Astrocyte of the hippocampus (primary cell): Measurements from ENCODE around the gene MZT2A.
"Not testable (repeated sequence)": the region's sequence is repeated elsewhere in the genome, so short reads cannot be mapped to it uniquely, and the experiment has no call there.

Experiments used
- DNase-seq: peaks from one replicate; pipeline ENCODE4 v3.0.0; 2011; ENCODE audit warnings: low read depth, low spot score

The MZT2A gene

DNA sequence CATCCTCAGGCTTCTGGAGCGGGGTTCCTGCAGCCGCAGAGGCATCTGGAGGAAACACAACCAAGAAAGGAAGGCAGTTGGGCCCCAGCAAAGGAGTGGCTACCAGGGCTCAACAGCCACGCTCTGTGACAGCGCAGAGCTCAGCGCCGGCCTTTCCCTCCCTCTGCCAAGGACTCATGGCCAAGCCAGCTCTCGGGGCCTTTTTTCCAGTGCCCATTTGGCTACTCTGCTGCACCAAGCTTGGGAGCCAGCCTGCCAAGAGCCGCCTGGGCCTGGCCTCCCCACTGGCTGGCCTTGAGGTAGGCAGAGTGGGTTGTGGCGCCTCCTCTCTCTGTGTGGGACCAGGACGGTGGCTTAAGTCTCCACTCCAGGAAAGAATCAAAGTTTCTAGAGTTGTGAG is 28.3 kb upstream of the MZT2A start:
- no peak for DNase-seq

- DNase-seq: not testable (repeated sequence)
Observed at GRCh38 chr2:131519871-131520470, 27.8 kb upstream of the MZT2A start.

DNA sequence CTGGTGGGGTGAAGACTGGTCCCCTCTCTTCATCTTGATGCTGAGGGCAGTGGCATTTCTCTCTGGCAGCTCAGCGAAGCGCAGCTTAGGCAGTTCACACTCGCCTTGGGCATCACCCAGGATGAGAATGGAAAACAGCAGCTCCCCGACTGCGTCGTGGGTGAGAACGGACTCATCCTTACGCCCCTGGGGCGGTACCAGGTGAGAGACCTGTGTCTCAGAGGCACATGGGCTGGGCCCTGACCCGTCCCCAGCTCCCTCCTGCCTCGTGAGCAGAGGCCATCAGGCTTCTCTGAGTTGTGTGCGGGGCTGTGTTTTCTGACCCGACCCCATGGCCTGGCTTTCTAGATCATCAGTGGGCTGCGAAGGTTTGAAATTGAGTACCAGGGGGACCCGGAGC is 27.3 kb upstream of the MZT2A start:
- DNase-seq: no peak

DNA sequence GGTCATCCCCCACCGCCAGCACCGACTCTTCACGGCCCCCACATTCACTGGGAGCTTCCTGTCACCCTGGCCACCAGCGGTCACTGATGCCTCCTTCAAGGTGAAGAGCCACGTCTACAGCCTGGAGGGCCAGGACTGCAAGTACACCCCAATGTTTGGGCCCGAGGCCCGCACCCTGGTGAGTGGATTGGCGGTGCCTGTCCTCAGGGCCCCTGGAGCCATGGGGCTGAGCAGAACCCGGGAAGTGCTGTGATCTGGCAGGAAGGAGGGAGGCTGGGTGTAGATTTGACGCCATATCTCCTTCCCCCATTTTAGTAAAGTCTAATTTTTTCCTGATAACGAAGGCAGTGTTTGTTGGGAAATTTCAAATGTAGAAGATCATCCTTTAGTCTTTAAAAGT is 26.3 kb upstream of the MZT2A start:
- not testable (repeated sequence) for DNase-seq

DNA sequence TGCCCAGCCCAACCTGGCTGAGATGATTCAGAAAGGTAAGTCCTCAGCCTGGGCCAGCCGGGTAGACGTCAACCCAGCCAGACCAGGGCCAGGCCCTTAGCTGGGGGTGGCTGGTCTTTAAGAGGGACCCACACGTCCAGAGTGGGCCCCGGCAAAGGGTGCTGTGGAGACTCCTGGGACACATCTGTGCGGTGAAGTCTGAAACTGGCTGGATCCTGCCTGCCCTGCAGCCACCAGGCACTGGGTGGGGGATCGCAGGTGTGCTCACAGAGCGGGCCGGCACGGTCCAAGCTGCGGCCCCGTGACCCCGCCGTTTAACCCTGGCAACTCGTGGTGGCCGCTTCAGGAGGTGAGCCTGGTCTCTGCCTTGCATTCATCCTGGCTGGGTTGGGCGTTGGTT is 25.7 kb upstream of the MZT2A start:
- not testable (repeated sequence) for DNase-seq

DNA sequence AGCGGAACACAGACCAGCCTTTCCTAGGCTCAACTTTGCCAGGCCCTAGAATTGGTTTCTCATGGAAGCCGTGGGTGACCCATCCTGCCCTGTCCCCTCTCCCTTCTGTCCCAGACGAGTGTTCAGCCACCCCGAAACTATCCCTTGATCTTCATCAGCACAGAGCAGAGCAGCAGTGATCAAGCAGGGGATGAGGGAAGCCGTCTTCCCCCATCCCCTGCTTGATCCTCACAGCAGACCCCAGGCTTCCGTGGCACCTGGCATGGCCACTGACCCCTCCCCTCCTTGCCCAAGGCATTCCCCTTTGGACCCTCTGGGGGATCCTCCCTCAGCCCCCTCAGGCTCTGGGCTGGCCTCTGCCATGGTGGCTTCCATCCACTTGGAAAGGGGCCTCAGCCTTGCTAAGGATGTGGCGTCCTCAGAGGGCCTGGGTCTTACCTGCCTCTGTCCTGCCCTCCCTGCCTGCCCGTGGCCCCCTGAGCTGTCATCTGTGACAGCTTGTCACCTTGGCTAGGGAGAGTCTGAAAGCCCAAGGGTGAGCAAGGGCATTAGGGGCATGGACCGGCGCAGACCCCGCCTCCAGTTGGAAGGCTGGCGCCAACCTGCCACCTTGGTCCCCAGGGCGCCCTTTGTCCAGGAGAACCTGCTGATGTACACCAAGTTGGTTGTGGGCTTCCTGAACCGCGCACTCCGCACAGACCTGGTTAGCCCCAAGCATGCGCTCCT is 25.1 kb upstream of the MZT2A start:
- DNase-seq: no peak

- peak; percentile 64 for DNase-seq
Observed at GRCh38 chr2:131516621-131517020, 24.4 kb upstream of the MZT2A start.

GRCh38 chr2:131516011-131516410 is 23.8 kb upstream of the MZT2A start:
- DNase-seq: no peak

DNA sequence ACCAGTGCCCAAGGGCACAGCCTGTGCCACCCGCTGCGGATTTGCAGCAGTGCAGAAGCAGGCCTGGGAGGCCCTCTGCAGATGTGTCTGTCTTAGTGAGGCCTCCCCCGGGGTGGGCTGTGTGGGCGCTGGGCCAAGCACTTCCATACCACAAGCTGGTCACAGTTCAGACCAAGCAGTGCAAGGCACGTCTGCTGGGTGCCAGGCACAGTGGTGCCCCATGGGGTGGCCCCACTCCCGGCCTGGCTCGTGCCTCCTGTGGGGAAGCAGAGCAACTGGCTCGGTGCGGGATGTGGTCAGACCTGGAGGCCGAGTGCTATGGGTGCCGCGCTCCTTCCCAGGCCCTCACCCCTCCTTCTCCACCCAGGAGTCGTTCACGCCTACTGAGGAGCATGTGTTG is 23.0 kb upstream of the MZT2A start:
- not testable (repeated sequence) for DNase-seq

GRCh38 chr2:131514408-131515166 is 22.4 kb upstream of the MZT2A start:
- not testable (repeated sequence) for DNase-seq

DNA sequence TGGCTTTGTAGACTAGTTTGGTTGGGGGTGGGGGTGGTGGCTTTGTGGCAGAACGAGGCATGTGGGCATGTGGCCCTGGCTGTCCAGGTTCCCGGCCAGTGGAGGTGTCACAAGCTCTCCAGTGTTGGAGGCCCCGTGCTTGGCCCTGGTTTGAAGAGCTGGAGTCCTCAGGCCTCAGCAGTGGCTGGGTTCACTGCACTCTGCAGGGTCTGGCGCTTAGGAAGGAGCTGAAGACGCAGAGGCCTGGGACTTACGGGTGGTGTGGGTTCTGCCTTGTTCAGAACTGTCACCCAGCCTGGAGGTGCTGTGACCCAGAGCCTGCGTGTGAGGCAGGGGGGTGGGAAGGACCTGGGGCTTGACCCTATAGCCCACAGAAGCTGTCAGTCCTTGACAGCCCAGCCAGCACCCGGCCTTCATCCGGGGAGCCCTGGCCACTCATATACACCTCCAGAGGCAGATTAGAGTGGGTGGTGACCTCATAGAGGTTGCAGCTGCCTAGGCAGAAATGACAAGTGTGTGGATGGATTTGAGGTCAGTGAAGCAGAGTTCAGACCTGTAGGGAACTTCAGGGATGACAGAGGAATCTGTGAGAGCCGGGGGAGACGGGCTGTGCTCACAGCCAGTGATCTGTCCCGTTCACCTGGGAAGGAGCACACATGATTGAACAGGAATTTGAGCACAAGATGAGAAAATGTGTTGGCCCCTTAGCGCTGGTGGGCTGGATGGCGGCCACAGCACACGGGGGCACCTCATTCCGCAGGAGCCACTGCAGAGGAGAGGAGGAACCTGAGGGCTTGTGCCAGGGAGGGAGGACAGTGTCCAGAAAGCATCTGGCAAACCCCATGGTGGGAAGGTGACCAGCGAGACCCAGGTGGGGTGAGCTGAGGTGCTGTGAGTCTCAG is 20.0 kb upstream of the MZT2A start:
- DNase-seq: not testable (repeated sequence)

GRCh38 chr2:131511291-131511968 is 19.2 kb upstream of the MZT2A start:
- DNase-seq: peak; percentile 73

DNA sequence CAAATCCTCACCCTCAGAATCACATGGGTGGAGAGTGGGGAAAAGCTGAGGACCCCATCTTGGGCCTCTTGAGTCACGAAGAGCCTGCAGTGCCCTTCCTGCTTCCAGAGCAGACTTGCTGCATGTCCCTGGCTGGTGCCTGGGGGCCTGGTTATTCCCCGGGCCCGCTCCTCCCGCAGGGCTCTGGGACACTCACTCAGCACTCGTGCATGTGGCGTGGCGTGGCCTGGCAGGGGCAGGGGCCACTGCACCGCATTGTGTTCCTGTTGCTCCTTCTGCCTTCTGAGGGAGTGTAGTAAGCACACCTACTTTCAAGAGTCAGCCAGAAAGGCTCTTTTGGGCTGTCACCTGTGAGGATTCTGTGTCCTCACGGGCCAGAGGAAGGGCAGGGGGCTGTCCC is 17.4 kb upstream of the MZT2A start:
- no peak for DNase-seq

DNA sequence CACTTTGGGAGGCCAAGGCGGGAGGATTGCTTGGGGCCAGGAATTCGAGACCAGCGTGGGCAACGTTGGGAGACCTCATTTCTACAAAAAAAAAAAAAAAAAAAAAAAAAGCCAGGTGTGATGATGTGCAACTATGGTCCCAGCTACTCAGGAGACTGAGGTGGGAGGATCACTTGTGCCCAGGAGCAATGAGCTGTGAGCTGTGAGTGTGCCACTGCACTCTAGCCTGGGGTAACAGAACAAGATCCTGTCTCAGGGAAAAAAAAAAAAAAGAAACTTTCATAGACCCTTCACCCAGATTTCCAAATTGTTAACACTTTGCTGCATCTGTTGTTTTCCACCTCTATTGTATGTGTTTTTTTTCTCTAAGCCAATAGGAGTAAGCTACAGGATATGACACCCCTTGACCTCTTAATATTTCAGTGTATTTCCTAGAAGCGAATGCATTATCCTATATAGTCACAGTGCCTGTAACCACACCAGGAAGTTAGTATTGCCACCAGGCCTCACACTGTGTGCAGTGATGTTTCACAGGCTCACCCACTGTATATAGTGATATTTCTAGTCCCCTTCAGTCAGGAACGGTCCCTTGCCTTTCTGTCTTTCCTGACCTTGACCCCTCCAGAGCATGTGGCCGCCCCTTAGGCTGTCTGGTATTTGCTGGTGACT is 12.0 kb upstream of the MZT2A start:
- not testable (repeated sequence) for DNase-seq

- not testable (repeated sequence) for DNase-seq
Observed at GRCh38 chr2:131503587-131503986, 11.4 kb upstream of the MZT2A start.

DNA sequence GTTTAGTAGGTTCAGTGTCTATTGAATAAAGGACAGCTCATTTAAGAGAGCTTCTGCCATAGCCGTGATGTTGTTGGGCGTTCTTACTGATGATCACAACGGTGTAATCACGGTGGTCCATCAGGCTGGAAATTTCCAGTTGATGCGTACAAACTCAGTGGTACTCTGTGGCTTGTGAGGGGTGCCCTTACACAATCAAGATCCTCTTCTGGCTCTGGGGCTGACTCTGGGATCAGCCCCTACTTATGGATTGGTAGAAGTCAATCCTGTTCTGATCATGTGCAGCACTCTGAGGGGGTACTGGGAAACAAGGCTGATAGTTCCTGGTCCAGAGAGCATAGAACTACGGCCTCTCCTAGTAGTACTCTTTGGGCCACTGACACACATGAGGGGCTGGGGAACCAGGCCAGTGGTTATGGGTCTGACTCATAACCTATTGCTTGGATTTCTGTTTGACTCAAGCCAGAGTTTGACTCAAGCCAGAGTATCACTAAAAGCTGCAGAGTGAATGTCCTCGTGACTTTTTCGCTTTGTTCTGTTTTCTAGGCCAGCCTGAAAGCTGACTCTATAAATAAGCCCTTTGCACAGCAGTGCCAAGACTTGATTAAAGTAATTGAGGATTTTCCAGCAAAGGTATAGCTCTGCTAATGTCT is 6.2 kb upstream of the MZT2A start:
- peak; percentile 71 for DNase-seq

- not testable (repeated sequence) for DNase-seq
Observed at GRCh38 chr2:131495506-131495905, 3.3 kb upstream of the MZT2A start.

DNA sequence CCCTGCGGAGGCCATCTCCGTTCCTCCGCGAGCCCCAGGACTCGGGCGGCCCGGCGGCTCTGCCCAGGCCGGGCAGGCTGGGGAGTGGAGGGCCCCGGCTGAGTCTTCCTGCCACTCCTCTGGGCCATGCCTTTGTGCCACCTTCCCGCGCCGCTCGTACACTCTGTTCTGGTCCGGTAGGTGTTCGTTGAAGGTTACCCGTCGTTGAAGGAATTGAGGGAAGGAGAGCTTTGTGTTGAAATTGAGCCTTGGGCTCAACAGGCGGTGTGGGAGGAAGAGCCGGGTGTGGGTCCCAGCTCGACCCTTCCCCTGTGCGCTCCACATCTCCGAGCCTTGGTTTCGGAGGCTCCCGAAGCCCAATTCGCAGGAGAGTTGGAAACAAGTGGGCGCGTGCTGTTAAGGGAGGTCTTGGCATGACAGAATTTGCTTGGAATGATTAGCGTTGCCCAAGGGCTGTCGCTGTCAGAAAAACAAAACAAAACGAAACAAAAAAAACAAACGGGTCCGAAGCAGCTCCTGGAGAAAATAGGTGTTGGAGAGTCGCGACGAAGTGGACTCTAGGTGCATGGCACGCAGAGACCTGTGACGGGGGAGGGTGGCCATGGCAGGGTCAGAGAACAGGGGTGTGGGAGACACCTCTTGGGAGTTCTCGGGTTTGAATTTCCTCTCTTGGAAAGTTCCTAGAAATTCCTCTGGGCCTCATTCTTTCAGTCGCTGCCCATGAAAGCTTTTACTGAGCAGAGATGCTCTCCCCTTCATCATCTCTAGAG is 1.2 kb upstream of the MZT2A start:
- DNase-seq: peak; percentile 19
